ENCODE data around the gene AFAP1L1.

DNA sequence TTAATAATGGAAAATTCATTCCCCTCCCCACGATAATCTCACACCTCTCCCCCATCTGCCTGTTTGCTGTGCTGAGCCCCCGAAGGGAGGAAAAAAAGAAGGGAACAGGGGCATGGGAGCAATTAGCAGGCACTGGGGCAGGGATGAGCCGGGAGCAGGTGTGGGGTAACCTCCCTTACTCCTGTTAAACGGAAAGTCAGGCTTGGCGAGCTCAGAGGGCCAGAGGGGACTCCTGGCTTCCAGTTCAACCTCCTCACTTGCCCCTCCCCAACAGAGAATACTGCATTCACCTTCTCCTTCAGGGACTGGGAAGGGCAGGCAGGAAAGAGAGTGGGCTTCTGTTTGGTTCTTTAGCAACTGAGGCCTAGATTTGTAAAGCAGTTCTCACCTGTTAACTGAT, 1.6 kb downstream of the AFAP1L1 start:
- no peak for TF ChIP-seq CTCF (IDR thresholded peaks at IDR 0.05)
- no peak for TF ChIP-seq EZH2 (IDR thresholded peaks at IDR 0.05)

All from neural progenitor cell (in vitro differentiated cells).